Measurements from ENCODE around the gene TBL2.
"Not testable (repeated sequence)": the region's sequence is repeated elsewhere in the genome, so short reads cannot be mapped to it uniquely, and the experiment has no call there.

DNA sequence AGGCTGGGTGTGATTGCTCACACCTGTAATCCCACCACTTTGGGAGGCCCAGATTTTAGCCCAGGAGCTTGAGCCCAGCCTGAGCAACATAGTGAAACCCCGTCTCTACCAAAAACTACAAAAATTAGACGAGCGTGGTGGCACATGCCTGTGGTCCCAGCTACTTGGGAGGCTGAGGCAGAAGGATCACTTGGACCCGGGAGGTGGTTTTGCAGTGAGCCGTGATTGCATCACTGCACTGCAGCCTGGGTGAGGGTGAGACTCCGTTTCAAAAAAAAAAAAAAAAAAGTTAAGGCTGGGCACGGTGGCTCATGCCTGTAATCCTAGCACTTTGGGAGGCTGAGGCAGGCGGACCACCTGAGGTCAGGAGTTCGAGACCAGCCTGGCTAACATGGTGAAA lies 2.6 kb upstream of the TBL2 start:
- TF ChIP-seq CTCF (IDR thresholded peaks at IDR 0.05); EZH2 (IDR thresholded peaks at IDR 0.05; ENCODE audit: borderline replicate concordance, insufficient read depth, low read depth, low read length, poor library complexity, severe bottlenecking): not testable (repeated sequence)
